GM10266 (cell line): ENCODE results near the gene NTNG1.
"Not testable (repeated sequence)": the region's sequence is repeated elsewhere in the genome, so short reads cannot be mapped to it uniquely, and the experiment has no call there.

Source experiments
- DNase-seq: peaks from one replicate; pipeline ENCODE4 v3.0.0; 2012; ENCODE audit errors: extremely low spot score
- TF ChIP-seq, protein P1 (sequence below): IDR thresholded peaks from 2 replicates; pipeline ENCODE4 v1.5.1; 2012; ENCODE audit warnings: mild to moderate bottlenecking, low read depth; ENCODE audit not compliant: control insufficient read depth, insufficient read depth; ENCODE audit errors: missing control alignments

Gene NTNG1

DNA sequence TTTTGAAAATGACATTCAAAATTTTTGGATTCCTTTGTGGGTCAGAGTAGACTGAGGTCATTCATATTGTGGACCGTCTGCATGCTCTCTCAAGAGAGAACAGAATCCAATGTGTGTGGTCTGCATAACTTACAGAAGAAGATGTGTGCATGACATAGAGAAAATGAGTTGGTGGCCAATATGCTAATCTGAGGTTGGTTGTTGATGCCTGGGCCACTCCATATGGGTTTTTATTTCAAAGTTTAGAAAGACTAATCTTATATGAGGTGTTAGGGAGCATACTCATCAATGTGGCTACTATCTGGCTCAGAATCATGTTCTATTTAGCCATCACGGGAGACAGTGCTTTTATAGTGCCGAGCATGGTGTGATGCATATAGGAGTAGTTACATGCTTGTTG is 18.2 kb downstream of the NTNG1 start:
- no peak for DNase-seq
- TF ChIP-seq, protein P1, sequence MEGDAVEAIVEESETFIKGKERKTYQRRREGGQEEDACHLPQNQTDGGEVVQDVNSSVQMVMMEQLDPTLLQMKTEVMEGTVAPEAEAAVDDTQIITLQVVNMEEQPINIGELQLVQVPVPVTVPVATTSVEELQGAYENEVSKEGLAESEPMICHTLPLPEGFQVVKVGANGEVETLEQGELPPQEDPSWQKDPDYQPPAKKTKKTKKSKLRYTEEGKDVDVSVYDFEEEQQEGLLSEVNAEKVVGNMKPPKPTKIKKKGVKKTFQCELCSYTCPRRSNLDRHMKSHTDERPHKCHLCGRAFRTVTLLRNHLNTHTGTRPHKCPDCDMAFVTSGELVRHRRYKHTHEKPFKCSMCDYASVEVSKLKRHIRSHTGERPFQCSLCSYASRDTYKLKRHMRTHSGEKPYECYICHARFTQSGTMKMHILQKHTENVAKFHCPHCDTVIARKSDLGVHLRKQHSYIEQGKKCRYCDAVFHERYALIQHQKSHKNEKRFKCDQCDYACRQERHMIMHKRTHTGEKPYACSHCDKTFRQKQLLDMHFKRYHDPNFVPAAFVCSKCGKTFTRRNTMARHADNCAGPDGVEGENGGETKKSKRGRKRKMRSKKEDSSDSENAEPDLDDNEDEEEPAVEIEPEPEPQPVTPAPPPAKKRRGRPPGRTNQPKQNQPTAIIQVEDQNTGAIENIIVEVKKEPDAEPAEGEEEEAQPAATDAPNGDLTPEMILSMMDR, result no peak

DNA sequence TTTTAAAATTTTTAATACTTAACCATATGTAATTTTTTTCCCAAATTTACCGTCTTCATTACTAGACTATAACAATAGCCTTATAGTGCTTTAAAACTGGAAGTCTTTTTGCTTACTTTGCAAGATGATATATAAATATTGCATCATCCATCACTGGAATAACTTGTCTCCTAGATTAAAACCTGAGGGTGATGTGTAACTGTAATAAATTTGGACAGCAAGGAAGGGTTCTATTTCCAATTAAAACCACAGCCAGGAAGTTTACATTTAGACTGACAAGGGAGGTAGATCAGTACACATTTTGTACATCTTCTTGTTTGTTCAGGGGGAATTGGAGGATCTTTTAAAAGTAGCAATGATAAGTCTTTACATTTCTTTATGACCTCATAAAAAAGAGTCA is 21.9 kb downstream of the NTNG1 start:
- TF ChIP-seq, protein P1, result no peak
- no peak for DNase-seq

DNA sequence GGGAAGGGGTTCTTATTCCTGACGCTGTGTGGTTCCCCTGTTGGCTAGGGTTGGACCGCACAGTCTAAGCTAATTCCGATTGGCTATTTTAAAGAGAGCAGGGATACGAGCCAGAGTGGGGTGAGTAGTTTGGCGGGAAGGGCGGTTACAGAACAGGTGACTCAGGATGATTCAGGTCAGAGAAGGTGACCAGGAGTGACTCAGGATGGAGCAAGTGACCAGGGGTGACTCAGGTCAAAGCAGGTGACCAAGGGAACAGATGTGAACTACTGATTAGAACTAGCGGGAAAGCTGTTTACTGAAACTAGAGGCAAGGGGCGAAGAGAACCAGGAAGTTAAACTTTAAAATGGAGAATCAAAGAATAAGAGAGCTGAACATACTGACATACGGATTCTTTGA is 24.1 kb downstream of the NTNG1 start:
- DNase-seq, result not testable (repeated sequence)

DNA sequence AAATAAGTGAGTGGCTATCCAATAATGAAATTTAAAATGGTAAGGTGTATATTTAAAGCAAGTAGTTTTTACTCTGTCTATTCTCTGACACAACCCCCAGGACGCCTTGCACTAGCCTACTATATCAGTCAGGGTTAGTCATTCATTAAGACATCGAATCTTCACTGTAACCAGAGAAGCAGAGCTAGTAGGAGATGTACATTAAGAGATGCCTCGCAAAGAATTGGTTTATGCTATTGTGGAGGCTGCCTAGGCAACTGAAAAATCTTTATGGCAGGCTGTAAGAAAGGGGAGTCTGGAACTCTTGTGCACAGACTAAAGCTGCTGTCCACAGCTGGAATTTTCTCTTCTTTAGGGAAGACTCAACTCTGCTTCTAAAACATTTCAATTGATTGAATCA is 28.8 kb downstream of the NTNG1 start:
- TF ChIP-seq, protein P1, result no peak
- no peak for DNase-seq

DNA sequence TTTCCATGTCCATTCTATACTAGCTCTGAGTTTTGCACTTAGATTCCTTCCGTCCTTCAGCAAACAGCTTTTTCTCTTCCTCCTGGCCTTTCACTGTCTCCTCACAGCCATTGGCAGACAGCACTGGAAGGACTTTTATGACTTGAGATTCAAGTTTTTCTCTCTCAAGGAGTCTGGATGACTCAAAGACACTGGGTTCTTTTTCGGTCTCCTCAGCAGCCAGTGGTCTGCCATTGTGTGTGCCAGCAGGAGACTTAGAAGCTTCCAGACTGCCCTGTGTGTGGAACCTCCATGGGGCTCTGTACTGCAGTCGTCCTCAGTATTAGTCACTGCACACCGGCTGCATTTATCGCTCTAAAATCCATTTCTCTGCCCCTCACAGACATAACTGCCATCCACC is 30.5 kb downstream of the NTNG1 start:
- TF ChIP-seq, protein P1, result no peak
- DNase-seq, result no peak

DNA sequence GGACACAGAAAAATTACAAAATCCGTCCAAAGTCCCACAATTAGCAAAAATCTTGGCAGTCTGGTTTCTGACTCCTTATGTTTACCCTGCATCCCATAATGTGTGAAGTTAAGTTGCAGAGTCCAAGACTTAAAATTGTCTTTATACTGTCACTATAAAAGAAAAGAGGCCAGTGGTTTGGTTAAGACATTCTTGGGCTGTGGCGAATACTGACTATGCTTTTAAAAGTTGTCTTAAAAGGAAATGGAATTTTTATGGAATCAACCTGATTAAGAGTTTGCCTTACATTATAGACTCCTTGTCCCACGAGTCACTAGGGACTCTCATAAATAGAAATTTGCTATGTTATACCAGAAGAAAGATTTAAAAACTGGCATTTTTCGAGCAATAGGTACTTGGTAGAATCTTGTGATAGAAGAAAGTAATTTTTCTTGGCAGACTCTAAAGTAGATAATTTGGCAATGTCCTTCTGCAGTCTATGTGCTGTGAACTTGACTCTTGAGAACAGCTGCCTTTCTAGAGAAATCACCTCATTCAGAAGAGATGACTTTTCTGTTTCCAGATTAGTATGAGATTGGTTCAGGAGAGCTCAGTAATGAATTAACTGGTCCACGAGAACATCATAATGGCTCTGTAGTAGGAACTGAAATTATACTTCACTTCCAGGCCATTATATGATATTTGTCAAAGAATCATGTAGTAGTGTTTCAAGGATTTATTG is 31.8 kb downstream of the NTNG1 start:
- TF ChIP-seq, protein P1, result no peak
- DNase-seq, result no peak

DNA sequence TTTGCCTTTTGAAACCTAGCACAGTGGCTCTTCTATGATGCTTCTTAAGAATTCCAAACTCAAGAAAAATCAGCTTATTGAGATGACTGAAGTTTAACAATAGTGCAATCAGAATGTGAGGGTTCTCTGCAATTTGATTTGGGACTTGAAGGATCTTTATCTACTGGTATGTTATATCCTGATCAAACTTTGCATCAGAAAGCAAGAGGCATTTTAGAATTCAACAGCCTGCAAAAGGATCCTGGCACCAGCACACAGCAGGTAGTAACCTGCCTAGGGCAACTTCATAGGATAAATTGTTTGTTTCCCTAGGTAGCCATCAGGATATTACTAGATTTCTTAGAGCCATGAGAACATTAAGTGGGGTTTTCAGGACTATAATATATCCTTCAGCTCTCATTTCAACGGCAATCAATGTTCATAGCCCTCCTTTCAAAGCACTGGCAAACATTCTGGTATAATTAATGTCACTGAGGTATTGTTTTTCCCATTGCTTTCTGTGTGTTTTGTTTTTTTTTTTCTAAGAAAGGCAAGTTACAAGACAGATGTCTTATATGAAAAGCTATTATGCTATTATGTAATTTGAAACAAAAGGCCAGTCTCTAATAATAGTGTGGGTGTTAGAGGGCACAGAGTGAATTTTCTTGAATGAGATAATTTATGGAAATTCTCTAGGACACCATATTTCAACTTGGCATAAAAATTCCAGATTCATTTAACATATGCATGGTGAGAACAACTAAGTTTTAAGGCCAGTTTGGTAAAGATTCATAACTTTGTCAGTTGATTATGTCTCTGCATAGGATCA is 34.5 kb downstream of the NTNG1 start:
- no peak for DNase-seq
- TF ChIP-seq, protein P1, result no peak
